ENCODE results near the gene BRF1.

BRF1 gene

GRCh38 chr14:105185001-105185400 lies 115.8 kb downstream of the BRF1 start:
- H3K4me2 ChIP-seq (ENCODE audit: low read length): no peak overlapping the region
- H3K79me2 ChIP-seq: no peaks in the 10 kb centered on the region
- H3K27ac ChIP-seq: no peak overlapping the region
- no peak overlapping the region for H3K4me3 ChIP-seq (ENCODE audit: low read depth, low read length)
- no peak overlapping the region for H3K9ac ChIP-seq
- no peaks in the 10 kb centered on the region for H3K36me3 ChIP-seq (ENCODE audit: control insufficient read depth, insufficient read depth, low read length)
- no peak overlapping the region for H2AFZ ChIP-seq
- peaks cover 6% of the 10 kb centered on the region for H3K4me1 ChIP-seq
- TF ChIP-seq, protein P1, sequence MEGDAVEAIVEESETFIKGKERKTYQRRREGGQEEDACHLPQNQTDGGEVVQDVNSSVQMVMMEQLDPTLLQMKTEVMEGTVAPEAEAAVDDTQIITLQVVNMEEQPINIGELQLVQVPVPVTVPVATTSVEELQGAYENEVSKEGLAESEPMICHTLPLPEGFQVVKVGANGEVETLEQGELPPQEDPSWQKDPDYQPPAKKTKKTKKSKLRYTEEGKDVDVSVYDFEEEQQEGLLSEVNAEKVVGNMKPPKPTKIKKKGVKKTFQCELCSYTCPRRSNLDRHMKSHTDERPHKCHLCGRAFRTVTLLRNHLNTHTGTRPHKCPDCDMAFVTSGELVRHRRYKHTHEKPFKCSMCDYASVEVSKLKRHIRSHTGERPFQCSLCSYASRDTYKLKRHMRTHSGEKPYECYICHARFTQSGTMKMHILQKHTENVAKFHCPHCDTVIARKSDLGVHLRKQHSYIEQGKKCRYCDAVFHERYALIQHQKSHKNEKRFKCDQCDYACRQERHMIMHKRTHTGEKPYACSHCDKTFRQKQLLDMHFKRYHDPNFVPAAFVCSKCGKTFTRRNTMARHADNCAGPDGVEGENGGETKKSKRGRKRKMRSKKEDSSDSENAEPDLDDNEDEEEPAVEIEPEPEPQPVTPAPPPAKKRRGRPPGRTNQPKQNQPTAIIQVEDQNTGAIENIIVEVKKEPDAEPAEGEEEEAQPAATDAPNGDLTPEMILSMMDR (IDR thresholded peaks at IDR 0.05): no peak
- H3K9me3 ChIP-seq (ENCODE audit: control insufficient read depth, low read length): no peaks in the 10 kb centered on the region
- no peaks in the 10 kb centered on the region for H3K27me3 ChIP-seq (ENCODE audit: control insufficient read depth, insufficient read depth, low read length)

DNA sequence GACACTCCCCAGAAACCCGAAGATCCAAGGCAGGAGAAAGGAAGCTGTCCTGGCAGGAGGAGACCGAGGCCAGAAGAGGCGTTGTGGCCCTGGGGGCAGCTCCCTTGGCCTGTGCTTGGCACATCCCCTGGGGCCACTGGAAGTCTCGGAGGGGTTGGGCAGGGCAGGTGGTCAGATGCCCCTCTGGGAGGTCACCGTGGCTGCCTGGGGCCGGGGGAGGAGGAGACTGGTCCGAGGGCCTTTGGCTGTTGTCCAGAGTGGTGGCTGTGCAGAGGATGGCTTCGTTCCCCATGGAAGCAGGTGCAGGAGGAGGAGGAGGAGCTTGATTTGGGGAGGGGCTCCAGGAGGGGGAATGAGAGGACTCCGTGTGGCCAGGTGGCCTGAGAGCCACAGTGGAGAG lies 116.3 kb downstream of the BRF1 start:
- H3K9ac ChIP-seq: no peak overlapping the region

GRCh38 chr14:105182296-105183020 lies 118.3 kb downstream of the BRF1 start:
- no peaks in the 10 kb centered on the region for H3K27me3 ChIP-seq (ENCODE audit: control insufficient read depth, insufficient read depth, low read length)
- no peak overlapping the region for H3K9ac ChIP-seq
- no peak overlapping the region for H2AFZ ChIP-seq
- peaks cover 7% of the 10 kb centered on the region for H3K4me1 ChIP-seq
- TF ChIP-seq, protein P1 (IDR thresholded peaks at IDR 0.05): no peak
- no peaks in the 10 kb centered on the region for H3K79me2 ChIP-seq
- H3K27ac ChIP-seq: no peak overlapping the region
- no peak overlapping the region for H3K4me2 ChIP-seq (ENCODE audit: low read length)
- H3K36me3 ChIP-seq (ENCODE audit: control insufficient read depth, insufficient read depth, low read length): no peaks in the 10 kb centered on the region
- no peaks in the 10 kb centered on the region for H3K9me3 ChIP-seq (ENCODE audit: control insufficient read depth, low read length)
- H3K4me3 ChIP-seq (ENCODE audit: low read depth, low read length): no peak overlapping the region

More for the DNA sequence above, 116.3 kb downstream of the BRF1 start:
- Histone ChIP-seq H3K9me3 (ENCODE audit: control insufficient read depth, low read length) (no peaks in the 10 kb centered on the region), H2AFZ (no peak overlapping the region), H3K4me2 (ENCODE audit: low read length) (no peak overlapping the region), H3K27me3 (ENCODE audit: control insufficient read depth, insufficient read depth, low read length) (no peaks in the 10 kb centered on the region), H3K4me3 (ENCODE audit: low read depth, low read length) (no peak overlapping the region), H3K79me2 (no peaks in the 10 kb centered on the region), H3K4me1 (peaks cover 7% of the 10 kb centered on the region), H3K36me3 (ENCODE audit: control insufficient read depth, insufficient read depth, low read length) (no peaks in the 10 kb centered on the region), H3K27ac (no peak overlapping the region)
- TF ChIP-seq, protein P1 (IDR thresholded peaks at IDR 0.05): no peak

DNA sequence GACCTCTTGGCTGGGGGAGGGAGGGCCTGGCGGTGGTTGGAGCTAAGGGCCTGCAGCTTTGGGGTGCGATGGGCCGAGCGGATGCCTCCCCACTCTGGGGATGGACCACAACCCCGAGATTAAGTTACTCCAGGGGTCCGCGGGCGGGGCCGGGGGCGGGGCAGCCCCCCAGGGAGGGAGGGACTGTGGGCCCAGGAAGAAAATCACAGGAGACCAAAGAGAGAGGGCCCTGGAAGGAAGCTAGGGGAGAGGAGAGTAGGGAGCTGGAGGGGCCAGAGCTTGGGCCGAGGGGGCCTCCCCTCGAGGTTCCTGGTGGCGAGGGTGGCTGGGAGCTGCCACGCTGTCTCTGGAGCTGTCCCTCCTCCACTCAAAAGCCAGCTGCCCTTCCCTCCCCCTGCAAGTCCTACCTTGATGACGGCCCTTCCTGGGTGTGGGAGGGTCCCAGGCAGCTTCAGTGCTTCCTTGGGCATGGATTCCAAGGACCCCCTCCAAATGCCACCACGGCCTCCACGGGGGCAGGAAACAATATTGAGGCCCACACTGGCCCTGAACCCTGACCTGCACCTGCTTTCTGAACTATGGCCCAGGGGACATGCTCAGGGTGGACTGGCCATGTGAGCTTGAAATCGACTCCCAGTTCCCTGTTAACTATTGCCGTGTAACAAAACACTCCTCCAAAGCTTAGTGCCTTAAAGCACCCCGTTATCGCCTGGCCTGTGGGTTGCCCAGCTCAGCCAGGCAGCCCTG lies 119.1 kb downstream of the BRF1 start:
- Histone ChIP-seq H2AFZ (no peak overlapping the region), H3K4me1 (peaks cover 7% of the 10 kb centered on the region), H3K27ac (no peak overlapping the region), H3K9ac (no peak overlapping the region), H3K9me3 (ENCODE audit: control insufficient read depth, low read length) (no peaks in the 10 kb centered on the region), H3K4me3 (ENCODE audit: low read depth, low read length) (no peak overlapping the region), H3K79me2 (no peaks in the 10 kb centered on the region), H3K27me3 (ENCODE audit: control insufficient read depth, insufficient read depth, low read length) (no peaks in the 10 kb centered on the region), H3K36me3 (ENCODE audit: control insufficient read depth, insufficient read depth, low read length) (no peaks in the 10 kb centered on the region), H3K4me2 (ENCODE audit: low read length) (no peak overlapping the region)
- TF ChIP-seq, protein P1 (IDR thresholded peaks at IDR 0.05): no peak

Measured in parathyroid adenoma (tissue), 2 donors.